Ovary (tissue), 9 donors: Measurements from ENCODE around the gene STAC2. TPM values are rescaled to one million over a fixed set of nuclear protein-coding genes. Genes with fewer than 3 reads are reported as not detected.
A peak's percentile ranks its signal among the peaks of the same experiment; 100 is the strongest.

Experiments
- DNase-seq, 5 donors: peaks; one replicate each; pipeline ENCODE4 v3.0.0-alpha.2; 2019 to 2020
- H3K27ac ChIP-seq, 2 donors: fragments of 200-600 bp; one replicate each; pipeline versions ENCODE4 v1.5.1 to v1.8.0; 2019 to 2022
- H3K27me3 ChIP-seq: fragments of 200-600 bp; one replicate; pipeline ENCODE4 v1.8.0; 2022
- H3K36me3 ChIP-seq: fragments of 200-600 bp; sonication (generic); one replicate; pipeline ENCODE4 v1.5.1; 2019
- H3K4me1 ChIP-seq: one replicate; pipeline ENCODE4 v1.8.1; 2013; ENCODE audit warnings: mild to moderate bottlenecking, moderate library complexity; ENCODE audit not compliant: insufficient read depth
- H3K4me3 ChIP-seq: fragments of 200-600 bp; sonication (generic); one replicate; pipeline ENCODE4 v1.5.1; 2017
- H3K9me3 ChIP-seq, 2 donors: fragments of 200-600 bp in 1 of 2; sonication (generic) in 1 of 2; one replicate each; pipeline versions ENCODE4 v1.5.1 to v1.8.1; 2013 to 2019; ENCODE audit warnings: mild to moderate bottlenecking in 1 of 2, moderate library complexity in 1 of 2
- EP300 ChIP-seq: sonication (generic); formaldehyde crosslinking; IDR thresholded peaks from one replicate; pipeline ENCODE4 v1.6.1; 2017; ENCODE audit warnings: antibody characterized with exemption
- POLR2A ChIP-seq: fragments of 450-650 bp; IDR thresholded peaks from one replicate; pipeline ENCODE4 v1.6.1; 2017; ENCODE audit warnings: antibody characterized with exemption, mild to moderate bottlenecking, moderate library complexity
- WGBS, 3 donors: extraction: QIAGEN DNeasy Blood & Tissue Kit in 1 of 3; methylation state at CpG; one replicate each; pipeline versions ENCODE4 v1.1.5 to v1.1.7; 2013 to 2017; 5-methylcytosine and 5-hydroxymethylcytosine counted together
- intact Hi-C, 4 donors: fragments of 100-400 bp; cut with DNase I; formaldehyde crosslinking; loops; one replicate each; pipeline versions ENCODE4 v1.11.0 to v1.15.1; 2022 to 2023
- polyA plus RNA-seq, 2 donors: library from polyadenylated mRNA; stranded (reverse); fragments of 200-250 nt in 1 of 2; fragments of 350-450 nt in 1 of 2; fragmentation: Illumina TruSeq in 1 of 2; extraction: RNeasy Lipid Tissue Mini Kit (QIAGEN cat#74804) in 1 of 2; gene quantifications; one replicate each; pipeline ENCODE4 v1.2.3, GENCODE V29; 2013 to 2014
- total RNA-seq, 7 donors: library from RNA; depleted of rRNA in 2 of 7; stranded (reverse); fragments of >200 nt in 2 of 7; fragmentation: NEBNext Ultra II Directional in 3 of 7; extraction: Animal tissue kit (Norgen Biotek cat#: 25700) in 3 of 7; gene quantifications; one replicate each; pipeline versions ENCODE4 v1.1.0 to v1.2.4, GENCODE V29; 2016 to 2023
- TF ChIP-seq, protein P1 (sequence below), 3 donors: fragments of 450-650 bp in 2 of 3; fragments of 200-600 bp in 1 of 3; IDR thresholded peaks; one replicate each; pipeline versions ENCODE4 v1.5.1 to v1.8.0; 2016 to 2022; ENCODE audit warnings: antibody characterized with exemption in 3 of 3, mild to moderate bottlenecking in 1 of 3
- donor health status: DM: no; HTN: no; CAD: no; lungs with moderate emphysema.
- donor health status: DM: no; HTN: no; CAD: no.
- donor health status: Bipolar disorder and iron deficiency.
- donor health status: DM: yes; HTN: yes; CAD: no.
- donor health status: DM: no; HTN: no; CAD: no.
- donor health status: DM: yes; HTN: yes; CAD: no.

The STAC2 gene
- total and polyA plus RNA-seq, 9 donors = 0.29 to 5.4 (median 0.70) TPM; not detected in 1

DNA sequence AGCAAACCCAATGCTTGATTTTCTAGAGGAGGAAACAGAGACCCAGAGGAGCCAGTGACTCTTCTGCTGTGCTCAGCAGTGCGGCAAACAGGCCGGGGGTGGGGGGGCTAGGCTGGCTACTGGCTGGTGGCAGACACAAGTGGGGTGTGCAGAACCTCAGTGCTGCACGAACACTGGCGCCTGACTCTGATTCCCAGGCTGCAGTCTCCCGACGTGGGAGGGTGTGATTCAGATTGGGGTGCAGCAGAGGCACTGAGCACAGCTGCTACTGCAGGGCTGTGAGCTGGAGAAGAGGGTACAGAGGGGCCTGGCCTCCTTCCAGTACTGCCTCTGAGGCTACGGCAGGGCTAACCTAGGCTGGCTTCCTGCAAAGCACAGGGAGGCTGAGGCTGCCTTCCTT is 17.6 kb downstream of the STAC2 start:
- no peak overlapping the region for H3K27ac ChIP-seq
- 60 to 73% (median 68%) methylated on average over 7 of the region's 7 CpGs for WGBS, 3 donors

GRCh38 chr17:39205112-39205526 is 20.6 kb downstream of the STAC2 start:
- no peaks in the 10 kb centered on the region for H3K27me3 ChIP-seq
- intact Hi-C loops = loop anchor here in 2 of 4 donors (5.0 kb wide), 1 partner anchor 37 kb away; no protein-coding TSS in a partner anchor
- H3K36me3 ChIP-seq = no peaks in the 10 kb centered on the region
- H3K9me3 ChIP-seq = no peaks in the 10 kb centered on the region
- peaks cover 10% of the 10 kb centered on the region for H3K4me1 ChIP-seq
- TF ChIP-seq, protein P1, sequence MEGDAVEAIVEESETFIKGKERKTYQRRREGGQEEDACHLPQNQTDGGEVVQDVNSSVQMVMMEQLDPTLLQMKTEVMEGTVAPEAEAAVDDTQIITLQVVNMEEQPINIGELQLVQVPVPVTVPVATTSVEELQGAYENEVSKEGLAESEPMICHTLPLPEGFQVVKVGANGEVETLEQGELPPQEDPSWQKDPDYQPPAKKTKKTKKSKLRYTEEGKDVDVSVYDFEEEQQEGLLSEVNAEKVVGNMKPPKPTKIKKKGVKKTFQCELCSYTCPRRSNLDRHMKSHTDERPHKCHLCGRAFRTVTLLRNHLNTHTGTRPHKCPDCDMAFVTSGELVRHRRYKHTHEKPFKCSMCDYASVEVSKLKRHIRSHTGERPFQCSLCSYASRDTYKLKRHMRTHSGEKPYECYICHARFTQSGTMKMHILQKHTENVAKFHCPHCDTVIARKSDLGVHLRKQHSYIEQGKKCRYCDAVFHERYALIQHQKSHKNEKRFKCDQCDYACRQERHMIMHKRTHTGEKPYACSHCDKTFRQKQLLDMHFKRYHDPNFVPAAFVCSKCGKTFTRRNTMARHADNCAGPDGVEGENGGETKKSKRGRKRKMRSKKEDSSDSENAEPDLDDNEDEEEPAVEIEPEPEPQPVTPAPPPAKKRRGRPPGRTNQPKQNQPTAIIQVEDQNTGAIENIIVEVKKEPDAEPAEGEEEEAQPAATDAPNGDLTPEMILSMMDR (IDR thresholded peaks at IDR 0.05) = no peak
- TF ChIP-seq EP300 = no peak
- TF ChIP-seq POLR2A = no peak
- 69 to 76% (median 71%) methylated on average over 3 of the region's 3 CpGs for WGBS, 3 donors
- DNase-seq = no peak
- no peak overlapping the region for H3K4me3 ChIP-seq
- no peak overlapping the region for H3K27ac ChIP-seq

More for the DNA sequence above, 17.6 kb downstream of the STAC2 start:
- DNase-seq = no peak
- TF ChIP-seq, protein P1 (IDR thresholded peaks at IDR 0.05) = no peak
- TF ChIP-seq EP300 (no peak), POLR2A (no peak)
- Histone ChIP-seq H3K27me3 (no peaks in the 10 kb centered on the region), H3K9me3 (no peaks in the 10 kb centered on the region), H3K36me3 (no peaks in the 10 kb centered on the region), H3K4me3 (no peak overlapping the region), H3K4me1 (peaks cover 4% of the 10 kb centered on the region)
- intact Hi-C loops = loop anchor here in 2 of 4 donors (5.0 kb wide), 1 partner anchor 34 kb away; no protein-coding TSS in a partner anchor

- WGBS, 3 donors = 66 to 70% (median 66%) methylated on average over 8 of the region's 8 CpGs
- TF ChIP-seq EP300 (no peak), POLR2A (no peak)
- TF ChIP-seq, protein P1 (IDR thresholded peaks at IDR 0.05) = no peak
- Histone ChIP-seq H3K27me3 (no peaks in the 10 kb centered on the region), H3K4me1 (peaks cover 8% of the 10 kb centered on the region), H3K27ac (no peak overlapping the region), H3K9me3 (no peaks in the 10 kb centered on the region), H3K4me3 (no peak overlapping the region), H3K36me3 (no peaks in the 10 kb centered on the region)
- intact Hi-C loops = no loop called here
- no peak for DNase-seq
These were observed 21.5 kb downstream of the STAC2 start for GRCh38 chr17:39204245-39204644.

GRCh38 chr17:39200957-39201510 is 24.7 kb downstream of the STAC2 start:
- Histone ChIP-seq H3K36me3 (no peaks in the 10 kb centered on the region), H3K4me1 (peaks cover 12% of the 10 kb centered on the region), H3K9me3 (no peaks in the 10 kb centered on the region), H3K27me3 (no peaks in the 10 kb centered on the region), H3K4me3 (peak overlapping the region; percentile 73), H3K27ac (peak overlapping the region; percentile 93 to 97)
- no peak for DNase-seq
- 22 to 34% (median 24%) methylated on average over 11 of the region's 11 CpGs for WGBS, 3 donors
- intact Hi-C loops = no loop called here
- TF ChIP-seq, protein P1 (IDR thresholded peaks at IDR 0.05) = no peak
- no peak for TF ChIP-seq EP300
- TF ChIP-seq POLR2A = no peak
